HFFc6 (cell line): ENCODE results near the gene CSMD2. TPM values are rescaled to one million over a fixed set of nuclear protein-coding genes. Genes with fewer than 3 reads are reported as not detected.

Source experiments
- DNase-seq: peaks from one replicate; pipeline ENCODE4 v3.0.0-alpha.2; 2018
- H3K27ac Mint-ChIP-seq: 2 replicates; pipeline ENCODE4 v1.8.0; 2020; ENCODE audit warnings: mild to moderate bottlenecking, mixed read lengths
- H3K27me3 Mint-ChIP-seq: 2 replicates; pipeline ENCODE4 v1.8.0; 2021; ENCODE audit warnings: mild to moderate bottlenecking, moderate library complexity, mixed read lengths; ENCODE audit not compliant: insufficient read depth
- H3K36me3 Mint-ChIP-seq: 2 replicates; pipeline ENCODE4 v1.8.0; 2021; ENCODE audit warnings: low read depth, mixed read lengths
- H3K4me1 Mint-ChIP-seq: 2 replicates; pipeline ENCODE4 v1.8.0; 2020; ENCODE audit warnings: low read depth, mixed read lengths
- H3K4me3 Mint-ChIP-seq: 2 replicates; pipeline ENCODE4 v1.8.0; 2020; ENCODE audit warnings: mild to moderate bottlenecking, moderate library complexity, mixed read lengths
- H3K9me3 Mint-ChIP-seq: 2 replicates; pipeline ENCODE4 v1.8.0; 2020; ENCODE audit warnings: mild to moderate bottlenecking, mixed read lengths
- CTCF ChIP-seq: fragments of 200-600 bp; sonication (generic); IDR thresholded peaks from 2 replicates; pipeline ENCODE4 v1.5.0; 2021; ENCODE audit warnings: antibody characterized with exemption, mild to moderate bottlenecking
- total RNA-seq, 6 experiments: library from RNA; stranded (reverse); fragmentation: NEBNext Ultra II Directional; extraction: Animal tissue kit (Norgen Biotek cat#: 25700); gene quantifications; 2 replicates in 1 of 6; 3 replicates in 5 of 6; pipeline ENCODE4 v1.2.3, GENCODE V29; 2021

The CSMD2 gene
- total RNA-seq, 6 experiments from 2014 or later = 0.77 to 3.2 (median 1.2) TPM

GRCh38 chr1:33670567-33670966, 494.5 kb downstream of the CSMD2 start:
- Mint-ChIP-seq H3K4me1 (no peaks in the 10 kb centered on the region), H3K4me3 (no peak overlapping the region), H3K27ac (no peak overlapping the region), H3K36me3 (no peaks in the 10 kb centered on the region), H3K27me3 (peaks cover 1% of the 10 kb centered on the region; the same call in 1 of the 2 replicates), H3K9me3 (peaks cover 15% of the 10 kb centered on the region; the same call in 1 of the 2 replicates)
- no peak for TF ChIP-seq CTCF
- no peak for DNase-seq

- H3K27ac Mint-ChIP-seq = no peak overlapping the region
- no peak overlapping the region for H3K4me3 Mint-ChIP-seq
- DNase-seq = no peak
- H3K9me3 Mint-ChIP-seq = peaks cover 7% of the 10 kb centered on the region; the same call in 1 of the 2 replicates
- no peak for TF ChIP-seq CTCF
- no peaks in the 10 kb centered on the region for H3K36me3 Mint-ChIP-seq
- no peaks in the 10 kb centered on the region for H3K4me1 Mint-ChIP-seq
- peaks cover 1% of the 10 kb centered on the region; the same call in 1 of the 2 replicates for H3K27me3 Mint-ChIP-seq
Measured at GRCh38 chr1:33668695-33669094, 496.3 kb downstream of the CSMD2 start.

GRCh38 chr1:33667386-33668282, 497.4 kb downstream of the CSMD2 start:
- peaks cover 1% of the 10 kb centered on the region; the same call in 1 of the 2 replicates for H3K9me3 Mint-ChIP-seq
- H3K4me1 Mint-ChIP-seq = no peaks in the 10 kb centered on the region
- H3K36me3 Mint-ChIP-seq = no peaks in the 10 kb centered on the region
- peaks cover 1% of the 10 kb centered on the region; the same call in 1 of the 2 replicates for H3K27me3 Mint-ChIP-seq
- H3K27ac Mint-ChIP-seq = no peak overlapping the region
- no peak overlapping the region for H3K4me3 Mint-ChIP-seq
- no peak for DNase-seq
- TF ChIP-seq CTCF = no peak

GRCh38 chr1:33666616-33667015, 498.4 kb downstream of the CSMD2 start:
- H3K36me3 Mint-ChIP-seq = no peaks in the 10 kb centered on the region
- H3K27me3 Mint-ChIP-seq = peaks cover 1% of the 10 kb centered on the region; the same call in 1 of the 2 replicates
- DNase-seq = no peak
- H3K4me3 Mint-ChIP-seq = no peak overlapping the region
- no peak for TF ChIP-seq CTCF
- no peaks in the 10 kb centered on the region for H3K4me1 Mint-ChIP-seq
- 0 out of 2 replicates have a peak, but pooled peaks cover 7% of the 10 kb centered on the region for H3K9me3 Mint-ChIP-seq
- H3K27ac Mint-ChIP-seq = no peak overlapping the region

- Mint-ChIP-seq H3K27me3 (no peaks in the 10 kb centered on the region; the same call in 1 of the 2 replicates), H3K4me1 (no peaks in the 10 kb centered on the region), H3K36me3 (no peaks in the 10 kb centered on the region), H3K9me3 (0 out of 2 replicates have a peak, but pooled peaks cover 7% of the 10 kb centered on the region), H3K4me3 (no peak overlapping the region), H3K27ac (no peak overlapping the region)
- no peak for DNase-seq
- no peak for TF ChIP-seq CTCF
Measured at GRCh38 chr1:33661811-33662454, 503.1 kb downstream of the CSMD2 start.
